ENCODE results near the gene VIPAS39.

VIPAS39 gene

GRCh38 chr14:77457522-77458248 lies at the start of gene VIPAS39, which contains the start of gene AHSA1:
Gene VIPAS39 (minus strand): TSS chr14:77457601. CDS start chr14:77454102, 3,499 bp downstream.
Gene AHSA1 (plus strand): TSS chr14:77458093. CDS start chr14:77458190, 97 bp downstream.
- peak; percentile 92 for DNase-seq (ENCODE audit: low spot score)
- TF ChIP-seq CTCF (IDR thresholded peaks at IDR 0.05; ENCODE audit: borderline replicate concordance, control extremely low read depth, extremely low read depth, insufficient read depth, missing control alignments), result no peak
- in situ Hi-C loops (cut with MboI; ENCODE audit: low sequenced_read_pairs, unreplicated experiment), result loop anchor here (25.0 kb wide), 1 partner anchor 355 kb away; the partner anchor contains the start of gene ADCK1

DNA sequence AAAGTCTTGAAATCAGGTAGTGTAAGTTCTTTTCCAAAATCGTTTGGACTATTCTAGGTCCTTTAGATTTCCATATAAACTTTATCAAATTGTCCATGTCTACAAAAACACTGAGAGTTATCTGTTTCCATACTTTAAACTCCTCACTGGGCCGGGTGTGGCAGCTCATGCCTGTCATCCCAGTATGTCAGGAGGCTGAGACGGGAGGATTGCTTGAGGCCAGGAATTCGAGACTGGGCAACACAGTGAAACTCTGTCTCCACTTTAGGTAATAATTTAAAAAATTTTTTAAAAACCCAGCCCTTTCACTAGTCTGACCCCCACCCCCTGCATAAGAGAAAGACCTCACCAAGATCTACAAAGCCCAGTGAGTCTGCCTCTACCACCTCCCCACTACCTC lies 47.6 kb upstream of the VIPAS39 start:
- no peak for DNase-seq (ENCODE audit: low spot score)
- TF ChIP-seq CTCF (IDR thresholded peaks at IDR 0.05; ENCODE audit: borderline replicate concordance, control extremely low read depth, extremely low read depth, insufficient read depth, missing control alignments), result no peak
- in situ Hi-C loops (cut with MboI; ENCODE audit: low sequenced_read_pairs, unreplicated experiment), result no loop called here

GRCh38 chr14:77503138-77503537 lies 45.7 kb upstream of the VIPAS39 start:
- no peak for TF ChIP-seq CTCF (IDR thresholded peaks at IDR 0.05; ENCODE audit: borderline replicate concordance, control extremely low read depth, extremely low read depth, insufficient read depth, missing control alignments)
- no peak for DNase-seq (ENCODE audit: low spot score)
- in situ Hi-C loops (cut with MboI; ENCODE audit: low sequenced_read_pairs, unreplicated experiment), result no loop called here

DNA sequence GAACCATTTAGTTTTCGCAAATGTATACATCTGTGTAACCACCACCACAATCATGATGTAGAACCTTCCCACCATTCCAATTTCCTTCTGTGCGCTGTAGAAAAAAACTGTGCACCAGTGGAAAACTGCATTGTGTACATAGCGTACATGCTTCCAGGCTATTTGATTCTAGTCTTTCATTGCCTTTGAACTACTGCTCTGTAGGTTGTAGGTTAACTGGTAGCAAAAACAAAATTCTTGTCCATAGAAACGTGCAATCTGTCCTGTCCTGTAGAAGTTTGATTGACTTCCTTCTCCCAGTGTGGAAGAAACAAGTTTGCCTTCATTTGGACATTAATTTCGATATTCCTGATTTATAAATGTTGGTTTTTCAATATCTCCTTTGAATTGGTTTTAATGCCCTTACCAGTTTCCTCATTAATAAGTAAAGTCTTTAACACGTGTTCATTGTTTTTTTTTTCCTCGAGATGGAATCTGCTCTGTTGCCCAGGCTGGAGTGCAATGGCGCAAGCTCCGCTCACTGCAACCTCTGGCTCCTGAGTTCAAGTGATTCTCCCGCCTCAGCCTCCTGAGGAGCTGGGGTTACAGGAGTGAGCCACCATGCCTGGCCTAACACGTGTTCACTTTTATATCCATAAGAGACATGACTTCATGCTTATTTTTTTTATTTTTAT lies 44.8 kb upstream of the VIPAS39 start:
- in situ Hi-C loops (cut with MboI; ENCODE audit: low sequenced_read_pairs, unreplicated experiment), result no loop called here
- no peak for TF ChIP-seq CTCF (IDR thresholded peaks at IDR 0.05; ENCODE audit: borderline replicate concordance, control extremely low read depth, extremely low read depth, insufficient read depth, missing control alignments)

DNA sequence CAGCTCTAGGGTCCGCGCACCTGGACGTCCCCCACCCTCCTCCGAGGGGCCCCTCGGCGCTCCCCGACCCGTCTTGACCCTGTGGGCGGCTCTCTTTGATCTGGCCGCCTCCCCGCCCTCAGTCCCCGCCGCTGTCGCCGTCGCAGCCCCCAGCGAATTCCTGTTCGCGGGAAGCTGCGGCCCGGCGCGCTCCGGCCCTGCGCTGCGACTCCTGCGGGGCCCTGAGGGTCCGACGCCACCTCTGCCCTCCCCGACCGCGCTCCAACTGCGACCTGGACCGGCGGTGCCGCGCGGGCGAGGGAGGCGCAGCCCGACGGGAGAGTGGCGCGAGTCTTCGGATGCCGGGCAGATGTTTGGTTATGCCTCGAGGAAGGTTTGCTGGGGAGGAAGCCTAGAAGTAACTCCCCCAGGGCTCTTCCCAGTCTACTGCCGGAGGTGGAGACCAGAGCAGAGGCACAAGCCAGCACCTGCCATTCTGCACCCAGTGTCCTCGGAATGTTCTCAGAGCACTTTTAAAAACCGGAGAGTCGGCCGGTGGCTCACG lies 41.7 kb upstream of the VIPAS39 start:
- no peak for TF ChIP-seq CTCF (IDR thresholded peaks at IDR 0.05; ENCODE audit: borderline replicate concordance, control extremely low read depth, extremely low read depth, insufficient read depth, missing control alignments)
- DNase-seq (ENCODE audit: low spot score), result peak; percentile 69
- in situ Hi-C loops (cut with MboI; ENCODE audit: low sequenced_read_pairs, unreplicated experiment), result no loop called here

More for the DNA sequence above, 44.8 kb upstream of the VIPAS39 start:
- DNase-seq (ENCODE audit: low spot score), result no peak

GRCh38 chr14:77498120-77498979 lies 40.9 kb upstream of the VIPAS39 start, which contains the start of gene ISM2:
Gene ISM2 (minus strand): TSS chr14:77498816. CDS start chr14:77498793, 23 bp downstream.
- in situ Hi-C loops (cut with MboI; ENCODE audit: low sequenced_read_pairs, unreplicated experiment), result no loop called here
- no peak for TF ChIP-seq CTCF (IDR thresholded peaks at IDR 0.05; ENCODE audit: borderline replicate concordance, control extremely low read depth, extremely low read depth, insufficient read depth, missing control alignments)
- peak; percentile 82 for DNase-seq (ENCODE audit: low spot score)
